ENCODE results near the gene SEM1.
"Not testable (repeated sequence)": the region's sequence is repeated elsewhere in the genome, so short reads cannot be mapped to it uniquely, and the experiment has no call there.

Gene SEM1

GRCh38 chr7:96663457-96663856 lies 46.2 kb downstream of the SEM1 start:
- DNase-seq (ENCODE audit: low read depth) = no peak

DNA sequence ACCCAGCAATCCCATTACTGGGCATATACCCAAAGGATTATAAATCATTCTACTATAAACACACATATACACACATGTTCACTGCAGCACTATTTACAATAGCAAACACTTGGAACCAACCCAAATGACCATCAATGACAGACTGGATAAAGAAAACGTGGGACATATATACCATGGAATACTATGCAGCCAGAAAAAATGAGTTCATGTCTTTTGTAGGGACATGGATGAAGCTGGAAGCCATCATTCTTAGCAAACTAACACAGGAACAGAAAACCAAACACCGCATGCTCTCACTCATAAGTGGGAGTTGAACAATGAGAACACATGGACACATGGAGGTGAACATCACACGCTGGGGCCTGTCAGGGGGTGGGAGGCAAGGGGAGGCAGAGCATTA lies 47.5 kb downstream of the SEM1 start:
- not testable (repeated sequence) for DNase-seq (ENCODE audit: low read depth)

DNA sequence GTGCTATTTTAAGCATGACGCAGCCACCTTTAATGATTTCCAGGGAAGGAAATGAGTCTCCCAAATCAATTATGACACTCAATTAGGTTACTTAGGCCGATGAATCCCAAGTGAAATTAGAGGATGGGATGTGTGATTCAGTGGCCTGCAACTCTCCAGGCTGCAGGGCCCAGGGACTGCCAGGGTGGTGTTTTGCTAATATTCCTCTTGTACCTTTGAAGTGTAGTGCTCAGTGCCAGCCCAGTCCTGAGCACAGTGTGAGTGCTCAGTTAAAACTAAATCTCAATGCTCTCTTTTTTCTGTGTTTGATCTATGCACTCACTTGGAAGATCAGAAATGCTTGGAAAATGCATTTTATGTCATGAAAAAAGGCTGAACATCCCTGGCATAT lies 51.6 kb downstream of the SEM1 start:
- no peak for DNase-seq (ENCODE audit: low read depth)

DNA sequence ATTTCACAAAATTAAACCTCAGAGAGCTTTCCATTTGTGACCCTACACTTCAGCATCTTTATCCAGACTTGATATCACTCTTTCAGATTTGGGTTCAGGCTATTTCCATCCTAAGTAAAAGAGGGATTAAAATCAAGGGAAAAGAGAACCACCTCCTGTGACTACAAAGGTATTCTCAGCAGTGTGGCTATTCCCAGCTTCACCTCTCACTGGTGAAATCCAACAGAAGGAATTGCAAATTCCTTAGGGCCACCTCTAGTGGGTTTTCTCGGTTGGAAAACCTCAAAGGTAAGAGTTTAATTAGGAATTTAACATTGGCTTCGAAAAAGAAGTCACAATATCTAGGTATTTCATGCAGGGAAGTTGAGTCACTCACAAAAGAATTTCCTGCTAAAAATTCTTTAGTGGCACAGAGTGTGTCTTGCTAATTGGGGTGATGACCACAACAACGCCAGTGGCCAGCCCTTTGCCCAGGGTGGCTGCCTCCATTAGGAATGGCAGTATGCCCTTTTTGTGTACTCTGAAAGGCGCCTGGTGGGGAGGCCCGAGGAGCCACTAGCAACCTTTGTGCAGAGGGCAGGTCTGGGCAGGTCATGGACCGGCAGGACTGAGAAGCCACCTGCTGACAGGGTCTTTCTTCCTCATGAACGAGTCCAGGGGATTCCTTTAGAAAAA lies 52.2 kb downstream of the SEM1 start:
- DNase-seq (ENCODE audit: low read depth) = no peak

GRCh38 chr7:96655956-96656355 lies 53.7 kb downstream of the SEM1 start:
- DNase-seq (ENCODE audit: low read depth) = no peak

DNA sequence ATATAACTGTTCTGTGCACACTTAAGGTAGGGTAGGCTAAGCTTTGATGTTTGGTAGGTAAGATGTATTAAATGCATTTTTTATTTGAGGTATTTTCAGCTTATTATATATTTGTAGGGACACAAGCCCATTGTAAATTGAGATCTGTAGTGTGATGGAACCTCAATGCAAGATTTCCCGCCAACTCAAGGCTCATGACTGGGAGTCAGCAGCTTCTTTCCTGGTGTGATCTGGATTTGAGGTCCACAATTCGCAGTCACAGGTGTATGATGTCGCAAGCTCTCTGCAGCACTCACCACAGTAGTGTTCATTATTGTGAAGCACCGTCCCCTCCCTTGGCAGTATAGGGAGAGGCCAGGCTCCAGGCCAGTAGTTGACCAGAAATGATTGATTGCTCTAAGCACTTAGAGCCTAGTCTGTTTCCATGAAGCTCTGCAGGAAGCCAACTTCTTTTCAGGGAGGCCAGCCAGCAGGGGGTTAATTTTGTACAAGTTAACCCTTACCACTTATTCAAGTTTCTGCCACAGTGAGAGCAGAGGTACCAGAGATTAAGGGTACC lies 54.9 kb downstream of the SEM1 start:
- DNase-seq (ENCODE audit: low read depth) = no peak

GRCh38 chr7:96649981-96650380 lies 59.7 kb downstream of the SEM1 start:
- no peak for DNase-seq (ENCODE audit: low read depth)

GRCh38 chr7:96648784-96649183 lies 60.9 kb downstream of the SEM1 start:
- DNase-seq (ENCODE audit: low read depth) = no peak

GRCh38 chr7:96647733-96648132 lies 61.9 kb downstream of the SEM1 start:
- DNase-seq (ENCODE audit: low read depth) = no peak

- DNase-seq (ENCODE audit: low read depth) = no peak
Measured at GRCh38 chr7:96645084-96645483, 64.6 kb downstream of the SEM1 start.

GRCh38 chr7:96643436-96643835 lies 66.2 kb downstream of the SEM1 start:
- DNase-seq (ENCODE audit: low read depth) = not testable (repeated sequence)

- DNase-seq (ENCODE audit: low read depth) = no peak
Measured at GRCh38 chr7:96640054-96640453, 69.6 kb downstream of the SEM1 start.

All from activated T-cell treated with anti-CD3 and anti-CD28 coated beads for 48 hours (primary cell).